GM10266 (cell line): ENCODE measurements around the gene JHY.

Experiments
- DNase-seq: peaks from one replicate; pipeline ENCODE4 v3.0.0; 2012; ENCODE audit errors: extremely low spot score
- TF ChIP-seq, protein P1 (sequence below): IDR thresholded peaks from 2 replicates; pipeline ENCODE4 v1.5.1; 2012; ENCODE audit warnings: mild to moderate bottlenecking, low read depth; ENCODE audit not compliant: control insufficient read depth, insufficient read depth; ENCODE audit errors: missing control alignments

JHY gene

DNA sequence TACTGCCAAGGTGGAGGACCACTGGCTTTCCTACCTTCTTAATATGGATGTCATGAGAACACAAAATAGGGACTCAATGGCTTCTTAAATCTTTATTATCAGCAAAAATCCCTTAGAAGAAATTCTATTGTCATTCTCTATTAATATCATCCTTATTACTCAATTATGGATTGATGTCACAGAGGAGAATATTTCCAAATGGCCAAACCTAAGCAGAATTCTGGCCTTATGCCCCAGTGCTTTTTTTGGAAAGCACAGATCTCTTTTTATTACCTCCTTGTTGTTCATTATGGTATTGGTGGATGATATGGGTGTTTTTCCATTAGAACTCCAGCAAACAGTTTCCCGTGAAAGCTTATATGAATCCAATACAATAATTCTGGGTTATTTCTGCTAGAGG is 34.4 kb upstream of the JHY start:
- no peak for DNase-seq
- TF ChIP-seq, protein P1, sequence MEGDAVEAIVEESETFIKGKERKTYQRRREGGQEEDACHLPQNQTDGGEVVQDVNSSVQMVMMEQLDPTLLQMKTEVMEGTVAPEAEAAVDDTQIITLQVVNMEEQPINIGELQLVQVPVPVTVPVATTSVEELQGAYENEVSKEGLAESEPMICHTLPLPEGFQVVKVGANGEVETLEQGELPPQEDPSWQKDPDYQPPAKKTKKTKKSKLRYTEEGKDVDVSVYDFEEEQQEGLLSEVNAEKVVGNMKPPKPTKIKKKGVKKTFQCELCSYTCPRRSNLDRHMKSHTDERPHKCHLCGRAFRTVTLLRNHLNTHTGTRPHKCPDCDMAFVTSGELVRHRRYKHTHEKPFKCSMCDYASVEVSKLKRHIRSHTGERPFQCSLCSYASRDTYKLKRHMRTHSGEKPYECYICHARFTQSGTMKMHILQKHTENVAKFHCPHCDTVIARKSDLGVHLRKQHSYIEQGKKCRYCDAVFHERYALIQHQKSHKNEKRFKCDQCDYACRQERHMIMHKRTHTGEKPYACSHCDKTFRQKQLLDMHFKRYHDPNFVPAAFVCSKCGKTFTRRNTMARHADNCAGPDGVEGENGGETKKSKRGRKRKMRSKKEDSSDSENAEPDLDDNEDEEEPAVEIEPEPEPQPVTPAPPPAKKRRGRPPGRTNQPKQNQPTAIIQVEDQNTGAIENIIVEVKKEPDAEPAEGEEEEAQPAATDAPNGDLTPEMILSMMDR, result no peak

DNA sequence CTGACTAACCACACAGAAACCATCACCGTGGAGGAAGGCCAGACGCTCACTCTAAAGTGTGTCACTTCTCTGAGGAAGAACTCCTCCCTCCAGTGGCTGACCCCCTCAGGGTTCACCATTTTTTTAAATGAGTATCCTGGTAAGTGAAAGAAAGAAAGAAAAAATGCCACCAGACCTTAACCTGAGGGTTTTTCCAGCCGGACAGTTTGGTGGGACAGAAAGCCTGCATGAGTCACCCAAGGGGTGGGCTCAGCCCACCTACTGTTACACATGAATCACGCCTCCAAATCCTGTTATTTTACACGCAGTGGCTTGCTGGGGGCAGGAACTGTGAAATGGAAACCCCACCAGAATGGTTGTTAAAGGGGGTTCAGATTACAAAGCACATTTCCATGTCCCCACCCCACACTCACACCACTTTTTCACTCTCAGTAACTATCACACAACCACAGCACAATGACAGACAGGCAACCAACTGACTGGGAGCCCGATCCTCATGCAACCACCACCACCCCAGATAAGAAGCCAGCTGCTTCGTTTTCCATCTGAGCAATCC is 32.4 kb upstream of the JHY start:
- TF ChIP-seq, protein P1, result no peak
- DNase-seq, result no peak

GRCh38 chr11:122851366-122851966 is 31.1 kb upstream of the JHY start:
- TF ChIP-seq, protein P1, result no peak
- no peak for DNase-seq

DNA sequence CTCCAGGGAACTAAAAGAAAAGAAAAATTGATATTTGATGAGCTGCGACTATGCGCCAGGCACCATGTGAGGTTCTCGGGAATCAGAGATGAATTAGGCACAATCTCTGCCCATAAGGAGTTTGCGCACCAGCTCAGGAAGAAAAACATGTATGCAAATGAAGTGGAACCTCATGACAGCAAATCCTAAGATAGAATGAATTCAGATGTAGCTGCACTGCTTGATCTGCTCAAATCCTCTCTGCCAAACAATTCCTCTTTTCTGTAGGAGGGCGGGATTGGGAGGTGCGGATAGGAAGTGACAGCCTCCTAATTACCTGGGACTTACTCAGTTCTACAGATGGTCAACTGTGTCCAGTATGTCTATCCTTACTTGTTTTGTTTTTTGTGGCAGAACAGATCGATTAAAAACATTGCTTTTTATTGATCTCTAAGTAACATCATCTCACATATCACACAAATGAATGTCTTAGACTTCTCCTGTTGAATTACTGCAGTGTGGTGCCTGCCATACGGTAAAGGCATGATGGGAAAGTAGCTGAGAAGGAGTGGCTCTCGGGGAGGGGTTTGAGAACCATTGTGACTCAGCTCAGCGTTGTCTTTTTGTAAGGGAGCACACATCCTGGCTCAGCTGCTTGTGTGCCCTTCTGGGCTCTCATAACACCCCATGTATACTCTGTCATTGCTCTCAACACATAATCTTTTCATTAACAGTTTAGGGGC is 30.3 kb upstream of the JHY start:
- TF ChIP-seq, protein P1, result no peak
- no peak for DNase-seq

- no peak for DNase-seq
- TF ChIP-seq, protein P1, result no peak
Observed at GRCh38 chr11:122852796-122853160, 29.8 kb upstream of the JHY start.

GRCh38 chr11:122853261-122853660 is 29.3 kb upstream of the JHY start:
- DNase-seq, result no peak
- TF ChIP-seq, protein P1, result no peak

- DNase-seq, result peak; percentile 34
- TF ChIP-seq, protein P1, result peak; percentile 62
Observed at GRCh38 chr11:122853971-122854446, 28.6 kb upstream of the JHY start.
